HepG2 (cell line): ENCODE results near the gene CRYBA1. TPM values are rescaled to one million over a fixed set of nuclear protein-coding genes. Genes with fewer than 3 reads are reported as not detected.

Source experiments
- BRCA1 ChIP-seq: sonication (generic); formaldehyde crosslinking; IDR thresholded peaks from 2 replicates; pipeline ENCODE4 v1.4.0; 2020; ENCODE audit warnings: missing genetic modification reagents
- CEBPB ChIP-seq: IDR thresholded peaks from 2 replicates; pipeline ENCODE4 v1.6.1; 2011; ENCODE audit warnings: low read depth, low read length, improper control_type of control experiment, borderline replicate concordance
- CREB1 ChIP-seq, 2 experiments: fragments of 450-650 bp in 1 of 2; IDR thresholded peaks; 2 replicates each; pipeline ENCODE4 v1.6.1; 2016 to 2017; ENCODE audit warnings: control low read depth in 1 of 2, mild to moderate bottlenecking in 1 of 2, missing compliant biosample characterization in 1 of 2, missing genetic modification characterization in 1 of 2
- ELF1 ChIP-seq: sonication (generic); formaldehyde crosslinking; IDR thresholded peaks from 2 replicates; pipeline ENCODE4 v1.4.0; 2020; ENCODE audit warnings: missing genetic modification reagents
- KAT8 ChIP-seq: IDR thresholded peaks from 2 replicates; pipeline ENCODE4 v1.6.1; 2016; ENCODE audit warnings: missing genetic modification reagents, missing compliant biosample characterization
- LCORL ChIP-seq, 2 experiments: fragments of 450-650 bp in 1 of 2; sonication (generic) in 1 of 2; formaldehyde crosslinking in 1 of 2; IDR thresholded peaks; 2 replicates each; pipeline versions ENCODE4 v1.5.0 to v1.6.1; 2017 to 2020; ENCODE audit warnings: antibody characterized with exemption in 1 of 2, missing genetic modification reagents in 1 of 2
- MTF2 ChIP-seq: sonication (generic); formaldehyde crosslinking; IDR thresholded peaks from 2 replicates; pipeline ENCODE4 v1.5.0; 2020; ENCODE audit warnings: missing genetic modification reagents, borderline replicate concordance
- NAIF1 ChIP-seq: sonication (generic); formaldehyde crosslinking; IDR thresholded peaks from 2 replicates; pipeline ENCODE4 v1.5.0; 2020; ENCODE audit warnings: mild to moderate bottlenecking, missing genetic modification reagents, borderline replicate concordance
- PPARG ChIP-seq: conservative IDR thresholded peaks from 2 replicates; pipeline ENCODE4 v1.6.1; 2016; ENCODE audit warnings: missing biosample characterization, missing genetic modification reagents
- RFX5 ChIP-seq: IDR thresholded peaks from 2 replicates; pipeline ENCODE4 v1.6.1; 2011; ENCODE audit warnings: low read depth, low read length, improper control_type of control experiment
- ZBTB38 ChIP-seq: sonication (generic); formaldehyde crosslinking; IDR thresholded peaks from 2 replicates; pipeline ENCODE4 v1.5.1; 2020; ENCODE audit warnings: mild to moderate bottlenecking, missing genetic modification reagents
- ZC3H13 ChIP-seq: sonication (generic); formaldehyde crosslinking; IDR thresholded peaks from 2 replicates; pipeline ENCODE4 v1.8.1; 2023; ENCODE audit warnings: mild to moderate bottlenecking, missing genetic modification reagents, moderate library complexity
- ZFP37 ChIP-seq: sonication (generic); formaldehyde crosslinking; IDR thresholded peaks from 2 replicates; pipeline ENCODE4 v1.4.0; 2020; ENCODE audit warnings: missing genetic modification reagents, borderline replicate concordance
- ZNF274 ChIP-seq: sonication (generic); formaldehyde crosslinking; IDR thresholded peaks from 2 replicates; pipeline ENCODE4 v1.5.1; 2020; ENCODE audit warnings: mild to moderate bottlenecking, missing genetic modification reagents
- ZNF558 ChIP-seq: sonication (generic); formaldehyde crosslinking; IDR thresholded peaks from 2 replicates; pipeline ENCODE4 v1.9.0; 2022; ENCODE audit warnings: mild to moderate bottlenecking, missing genetic modification reagents, borderline replicate concordance
- ZNF598 ChIP-seq: sonication (generic); formaldehyde crosslinking; IDR thresholded peaks from 2 replicates; pipeline ENCODE4 v1.5.1; 2020; ENCODE audit warnings: mild to moderate bottlenecking, missing genetic modification reagents, borderline replicate concordance
- ZNF724P ChIP-seq: sonication (generic); formaldehyde crosslinking; IDR thresholded peaks from 2 replicates; pipeline ENCODE4 v1.8.0; 2022; ENCODE audit warnings: missing genetic modification reagents, borderline replicate concordance
- ZNF747 ChIP-seq: sonication (generic); formaldehyde crosslinking; IDR thresholded peaks from 2 replicates; pipeline ENCODE4 v1.8.1; 2023; ENCODE audit warnings: missing genetic modification reagents, mild to moderate bottlenecking, borderline replicate concordance
- ZNF75D ChIP-seq: sonication (generic); formaldehyde crosslinking; IDR thresholded peaks from 2 replicates; pipeline ENCODE4 v1.8.1; 2023; ENCODE audit warnings: missing genetic modification reagents, mild to moderate bottlenecking, borderline replicate concordance
- polyA plus RNA-seq, 8 experiments: library from polyadenylated mRNA; depleted of rRNA in 3 of 8; stranded (reverse) in 7 of 8; unstranded in 1 of 8; fragments of >200 nt; fragmentation: Illumina TruSeq in 4 of 8; extraction: Trizol in 4 of 8; gene quantifications; 2 replicates each; pipeline versions ENCODE4 v1.2.1 to v1.2.3, GENCODE V29; 2011 to 2016; ENCODE audit warnings: low read depth in 4 of 8, missing spikeins in 1 of 8, mixed read lengths in 1 of 8; ENCODE audit not compliant: insufficient read depth in 1 of 8
- total RNA-seq, 5 experiments: library from RNA; depleted of rRNA; stranded (reverse); fragments of >200 nt; fragmentation: Illumina TruSeq; extraction: Trizol; gene quantifications; 2 replicates each; pipeline ENCODE4 v1.2.3, GENCODE V29; 2016; ENCODE audit warnings: low read depth in 1 of 5
- TF ChIP-seq, protein P1 (sequence below): sonication (generic); formaldehyde crosslinking; IDR thresholded peaks from 2 replicates; pipeline ENCODE4 v1.4.0; 2020; ENCODE audit warnings: missing genetic modification reagents
- TF ChIP-seq, protein P2 (sequence below): sonication (generic); formaldehyde crosslinking; IDR thresholded peaks from 2 replicates; pipeline ENCODE4 v1.4.0; 2020; ENCODE audit warnings: mild to moderate bottlenecking, low read depth, missing genetic modification reagents
- TF ChIP-seq, protein P3 (sequence below): sonication (generic); formaldehyde crosslinking; IDR thresholded peaks from 2 replicates; pipeline ENCODE4 v1.8.0; 2022; ENCODE audit warnings: mild to moderate bottlenecking, missing genetic modification reagents, moderate library complexity
- TF ChIP-seq, protein P4 (sequence below): sonication (generic); formaldehyde crosslinking; IDR thresholded peaks from 2 replicates; pipeline ENCODE4 v1.5.0; 2020; ENCODE audit warnings: mild to moderate bottlenecking, missing genetic modification reagents
- TF ChIP-seq, protein P5 (sequence below): sonication (generic); formaldehyde crosslinking; IDR thresholded peaks from 2 replicates; pipeline ENCODE4 v1.4.0; 2020; ENCODE audit warnings: missing genetic modification reagents, borderline replicate concordance

CRYBA1 gene
- total and polyA plus RNA-seq, 2 of the 13 experiments (the other 11 are each of a cell fraction or from before 2014, with no cell fraction given) = not detected

DNA sequence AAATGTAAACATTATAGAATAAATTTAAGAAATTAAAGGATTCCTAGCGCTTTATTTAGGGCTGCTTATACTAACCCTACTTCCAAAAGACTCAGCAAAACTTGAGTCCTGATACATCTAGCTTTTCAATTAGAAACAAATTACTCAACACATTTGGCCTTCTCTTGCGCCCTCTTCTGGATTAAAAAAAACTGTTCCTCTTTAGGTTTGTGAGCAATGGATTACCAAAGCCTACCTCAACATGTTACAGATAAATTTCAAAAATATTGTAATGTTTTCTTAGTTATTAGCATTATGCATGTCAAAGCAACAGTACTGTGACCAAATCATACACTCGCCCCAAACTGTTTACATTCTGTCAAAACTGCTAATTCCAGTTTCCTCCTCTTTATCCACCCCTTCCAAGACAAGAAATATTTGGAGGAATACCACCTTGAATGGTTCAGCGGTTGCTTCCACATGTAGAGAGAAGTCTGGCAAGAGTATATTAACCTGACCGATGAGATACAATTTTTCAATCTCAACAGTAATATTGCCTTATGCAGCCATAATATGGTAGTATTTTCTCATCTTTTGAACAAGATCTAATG is 44.6 kb downstream of the CRYBA1 start (continued):
- TF ChIP-seq ZNF558 (CRISPR knock-in tag) = no peak
- TF ChIP-seq, protein P1, sequence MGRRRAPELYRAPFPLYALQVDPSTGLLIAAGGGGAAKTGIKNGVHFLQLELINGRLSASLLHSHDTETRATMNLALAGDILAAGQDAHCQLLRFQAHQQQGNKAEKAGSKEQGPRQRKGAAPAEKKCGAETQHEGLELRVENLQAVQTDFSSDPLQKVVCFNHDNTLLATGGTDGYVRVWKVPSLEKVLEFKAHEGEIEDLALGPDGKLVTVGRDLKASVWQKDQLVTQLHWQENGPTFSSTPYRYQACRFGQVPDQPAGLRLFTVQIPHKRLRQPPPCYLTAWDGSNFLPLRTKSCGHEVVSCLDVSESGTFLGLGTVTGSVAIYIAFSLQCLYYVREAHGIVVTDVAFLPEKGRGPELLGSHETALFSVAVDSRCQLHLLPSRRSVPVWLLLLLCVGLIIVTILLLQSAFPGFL = no peak
- no peak for TF ChIP-seq CEBPB
- no peak for TF ChIP-seq LCORL (IDR thresholded peaks at IDR 0.05)
- no peak for TF ChIP-seq LCORL (CRISPR knock-in tag; IDR thresholded peaks at IDR 0.05)
- TF ChIP-seq BRCA1 (CRISPR knock-in tag) = no peak
- no peak for TF ChIP-seq ZNF747 (CRISPR knock-in tag)
- TF ChIP-seq ZBTB38 (CRISPR knock-in tag) = no peak
- TF ChIP-seq RFX5 = no peak
- TF ChIP-seq, protein P2, sequence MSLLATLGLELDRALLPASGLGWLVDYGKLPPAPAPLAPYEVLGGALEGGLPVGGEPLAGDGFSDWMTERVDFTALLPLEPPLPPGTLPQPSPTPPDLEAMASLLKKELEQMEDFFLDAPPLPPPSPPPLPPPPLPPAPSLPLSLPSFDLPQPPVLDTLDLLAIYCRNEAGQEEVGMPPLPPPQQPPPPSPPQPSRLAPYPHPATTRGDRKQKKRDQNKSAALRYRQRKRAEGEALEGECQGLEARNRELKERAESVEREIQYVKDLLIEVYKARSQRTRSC (CRISPR knock-in tag) = no peak
- TF ChIP-seq ZNF724P (CRISPR knock-in tag) = no peak
- no peak for TF ChIP-seq ELF1 (CRISPR knock-in tag)
- TF ChIP-seq NAIF1 (CRISPR knock-in tag) = no peak
- TF ChIP-seq, protein P3, sequence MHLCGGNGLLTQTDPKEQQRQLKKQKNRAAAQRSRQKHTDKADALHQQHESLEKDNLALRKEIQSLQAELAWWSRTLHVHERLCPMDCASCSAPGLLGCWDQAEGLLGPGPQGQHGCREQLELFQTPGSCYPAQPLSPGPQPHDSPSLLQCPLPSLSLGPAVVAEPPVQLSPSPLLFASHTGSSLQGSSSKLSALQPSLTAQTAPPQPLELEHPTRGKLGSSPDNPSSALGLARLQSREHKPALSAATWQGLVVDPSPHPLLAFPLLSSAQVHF = no peak
- TF ChIP-seq, protein P4, sequence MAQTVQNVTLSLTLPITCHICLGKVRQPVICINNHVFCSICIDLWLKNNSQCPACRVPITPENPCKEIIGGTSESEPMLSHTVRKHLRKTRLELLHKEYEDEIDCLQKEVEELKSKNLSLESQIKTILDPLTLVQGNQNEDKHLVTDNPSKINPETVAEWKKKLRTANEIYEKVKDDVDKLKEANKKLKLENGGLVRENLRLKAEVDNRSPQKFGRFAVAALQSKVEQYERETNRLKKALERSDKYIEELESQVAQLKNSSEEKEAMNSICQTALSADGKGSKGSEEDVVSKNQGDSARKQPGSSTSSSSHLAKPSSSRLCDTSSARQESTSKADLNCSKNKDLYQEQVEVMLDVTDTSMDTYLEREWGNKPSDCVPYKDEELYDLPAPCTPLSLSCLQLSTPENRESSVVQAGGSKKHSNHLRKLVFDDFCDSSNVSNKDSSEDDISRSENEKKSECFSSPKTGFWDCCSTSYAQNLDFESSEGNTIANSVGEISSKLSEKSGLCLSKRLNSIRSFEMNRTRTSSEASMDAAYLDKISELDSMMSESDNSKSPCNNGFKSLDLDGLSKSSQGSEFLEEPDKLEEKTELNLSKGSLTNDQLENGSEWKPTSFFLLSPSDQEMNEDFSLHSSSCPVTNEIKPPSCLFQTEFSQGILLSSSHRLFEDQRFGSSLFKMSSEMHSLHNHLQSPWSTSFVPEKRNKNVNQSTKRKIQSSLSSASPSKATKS (CRISPR knock-in tag) = no peak
- TF ChIP-seq ZC3H13 (CRISPR knock-in tag) = no peak
- no peak for TF ChIP-seq MTF2 (CRISPR knock-in tag)
- TF ChIP-seq, protein P5, sequence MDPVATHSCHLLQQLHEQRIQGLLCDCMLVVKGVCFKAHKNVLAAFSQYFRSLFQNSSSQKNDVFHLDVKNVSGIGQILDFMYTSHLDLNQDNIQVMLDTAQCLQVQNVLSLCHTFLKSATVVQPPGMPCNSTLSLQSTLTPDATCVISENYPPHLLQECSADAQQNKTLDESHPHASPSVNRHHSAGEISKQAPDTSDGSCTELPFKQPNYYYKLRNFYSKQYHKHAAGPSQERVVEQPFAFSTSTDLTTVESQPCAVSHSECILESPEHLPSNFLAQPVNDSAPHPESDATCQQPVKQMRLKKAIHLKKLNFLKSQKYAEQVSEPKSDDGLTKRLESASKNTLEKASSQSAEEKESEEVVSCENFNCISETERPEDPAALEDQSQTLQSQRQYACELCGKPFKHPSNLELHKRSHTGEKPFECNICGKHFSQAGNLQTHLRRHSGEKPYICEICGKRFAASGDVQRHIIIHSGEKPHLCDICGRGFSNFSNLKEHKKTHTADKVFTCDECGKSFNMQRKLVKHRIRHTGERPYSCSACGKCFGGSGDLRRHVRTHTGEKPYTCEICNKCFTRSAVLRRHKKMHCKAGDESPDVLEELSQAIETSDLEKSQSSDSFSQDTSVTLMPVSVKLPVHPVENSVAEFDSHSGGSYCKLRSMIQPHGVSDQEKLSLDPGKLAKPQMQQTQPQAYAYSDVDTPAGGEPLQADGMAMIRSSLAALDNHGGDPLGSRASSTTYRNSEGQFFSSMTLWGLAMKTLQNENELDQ = no peak
- no peak for TF ChIP-seq KAT8
- no peak for TF ChIP-seq CREB1 (IDR thresholded peaks at IDR 0.05)
- TF ChIP-seq CREB1 (CRISPR knock-in tag; IDR thresholded peaks at IDR 0.05) = peak; percentile 50
- no peak for TF ChIP-seq ZFP37 (CRISPR knock-in tag)
- no peak for TF ChIP-seq ZNF75D (CRISPR knock-in tag)
- no peak for TF ChIP-seq ZNF274 (CRISPR knock-in tag)
- no peak for TF ChIP-seq ZNF598 (CRISPR knock-in tag)
- TF ChIP-seq PPARG = no peak
